ENCODE results near the gene OSTN. TPM values are rescaled to one million over a fixed set of nuclear protein-coding genes. Genes with fewer than 3 reads are reported as not detected.

OSTN gene
- polyA plus RNA-seq, 4 donors, result 0.01 TPM; not detected in 3

GRCh38 chr3:191216510-191216909 is 17.5 kb downstream of the OSTN start:
- Histone ChIP-seq H3K27me3 (ENCODE audit: control insufficient read depth in 3 of 3, insufficient read depth in 3 of 3, low read length in 3 of 3) (no peaks in the 10 kb centered on the region), H3K4me1 (ENCODE audit: control insufficient read depth in 3 of 3, insufficient read depth in 2 of 3, low read depth in 1 of 3, low read length in 2 of 3) (no peaks in the 10 kb centered on the region), H3K9me3 (ENCODE audit: control insufficient read depth in 2 of 2, insufficient read depth in 1 of 2, low read depth in 1 of 2, low read length in 1 of 2) (peaks cover 0 to 3% of the 10 kb centered on the region in 2 donors), H3K4me3 (ENCODE audit: low read depth in 1 of 3, low read length in 3 of 3) (no peak overlapping the region), H3K36me3 (ENCODE audit: control insufficient read depth in 3 of 3, insufficient read depth in 2 of 3, low read depth in 1 of 3, low read length in 3 of 3) (no peaks in the 10 kb centered on the region), H3K27ac (ENCODE audit: low read depth in 1 of 3, low read length in 2 of 3) (no peak overlapping the region)
- no peak for DNase-seq
- no peak for FAIRE-seq
- WGBS, 3 donors, result 26 to 55% (median 34%) methylated on average over 1 of the region's 1 CpG

DNA sequence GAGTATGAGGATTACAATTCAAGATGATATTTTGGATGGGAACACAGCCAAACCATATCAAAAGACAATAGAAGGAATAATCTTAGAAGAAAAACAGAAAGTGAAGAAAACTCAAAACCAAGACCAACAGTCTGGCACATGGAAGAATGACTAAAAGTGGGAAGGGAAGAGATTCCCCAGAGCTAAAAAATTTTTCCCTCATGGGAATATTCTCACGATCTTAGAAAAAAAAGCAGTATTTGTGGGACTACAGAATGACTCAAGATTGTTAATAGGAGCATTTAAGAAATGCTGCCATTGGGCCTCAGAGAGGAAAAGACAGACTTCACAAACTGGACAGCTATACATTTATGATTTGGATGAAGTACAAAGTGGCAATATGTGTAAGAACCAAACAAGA is 18.3 kb downstream of the OSTN start:
- H3K9me3 ChIP-seq (ENCODE audit: control insufficient read depth in 2 of 2, insufficient read depth in 1 of 2, low read depth in 1 of 2, low read length in 1 of 2), result peaks cover 0 to 3% of the 10 kb centered on the region in 2 donors
- DNase-seq (no peak), FAIRE-seq (no peak)
- no peaks in the 10 kb centered on the region for H3K27me3 ChIP-seq (ENCODE audit: control insufficient read depth in 3 of 3, insufficient read depth in 3 of 3, low read length in 3 of 3)
- H3K4me1 ChIP-seq (ENCODE audit: control insufficient read depth in 3 of 3, insufficient read depth in 2 of 3, low read depth in 1 of 3, low read length in 2 of 3), result no peaks in the 10 kb centered on the region
- H3K27ac ChIP-seq (ENCODE audit: low read depth in 1 of 3, low read length in 2 of 3), result no peak overlapping the region
- 71 to 88% (median 84%) methylated on average over 1 of the region's 1 CpG for WGBS, 3 donors
- H3K36me3 ChIP-seq (ENCODE audit: control insufficient read depth in 3 of 3, insufficient read depth in 2 of 3, low read depth in 1 of 3, low read length in 3 of 3), result no peaks in the 10 kb centered on the region
- no peak overlapping the region for H3K4me3 ChIP-seq (ENCODE audit: low read depth in 1 of 3, low read length in 3 of 3)

- Histone ChIP-seq H3K9me3 (ENCODE audit: control insufficient read depth in 2 of 2, insufficient read depth in 1 of 2, low read depth in 1 of 2, low read length in 1 of 2) (peaks cover 0 to 3% of the 10 kb centered on the region in 2 donors), H3K27me3 (ENCODE audit: control insufficient read depth in 3 of 3, insufficient read depth in 3 of 3, low read length in 3 of 3) (no peaks in the 10 kb centered on the region), H3K4me1 (ENCODE audit: control insufficient read depth in 3 of 3, insufficient read depth in 2 of 3, low read depth in 1 of 3, low read length in 2 of 3) (no peaks in the 10 kb centered on the region), H3K27ac (ENCODE audit: low read depth in 1 of 3, low read length in 2 of 3) (no peak overlapping the region), H3K36me3 (ENCODE audit: control insufficient read depth in 3 of 3, insufficient read depth in 2 of 3, low read depth in 1 of 3, low read length in 3 of 3) (no peaks in the 10 kb centered on the region), H3K4me3 (ENCODE audit: low read depth in 1 of 3, low read length in 3 of 3) (no peak overlapping the region)
- WGBS, 3 donors, result 73 to 84% (median 80%) methylated on average over 5 of the region's 5 CpGs
- no peak for DNase-seq
- FAIRE-seq, result no peak
These were observed 21.9 kb downstream of the OSTN start for GRCh38 chr3:191220908-191221307.

GRCh38 chr3:191221638-191222037 is 22.6 kb downstream of the OSTN start:
- Histone ChIP-seq H3K27me3 (ENCODE audit: control insufficient read depth in 3 of 3, insufficient read depth in 3 of 3, low read length in 3 of 3) (no peaks in the 10 kb centered on the region), H3K4me1 (ENCODE audit: control insufficient read depth in 3 of 3, insufficient read depth in 2 of 3, low read depth in 1 of 3, low read length in 2 of 3) (no peaks in the 10 kb centered on the region), H3K27ac (ENCODE audit: low read depth in 1 of 3, low read length in 2 of 3) (no peak overlapping the region), H3K36me3 (ENCODE audit: control insufficient read depth in 3 of 3, insufficient read depth in 2 of 3, low read depth in 1 of 3, low read length in 3 of 3) (no peaks in the 10 kb centered on the region), H3K4me3 (ENCODE audit: low read depth in 1 of 3, low read length in 3 of 3) (no peak overlapping the region), H3K9me3 (ENCODE audit: control insufficient read depth in 2 of 2, insufficient read depth in 1 of 2, low read depth in 1 of 2, low read length in 1 of 2) (no peaks in the 10 kb centered on the region)
- DNase-seq, result no peak
- FAIRE-seq, result no peak
- WGBS, 3 donors, result 92 to 97% (median 94%) methylated on average over 1 of the region's 1 CpG

- Histone ChIP-seq H3K4me3 (ENCODE audit: low read depth in 1 of 3, low read length in 3 of 3) (no peak overlapping the region), H3K9me3 (ENCODE audit: control insufficient read depth in 2 of 2, insufficient read depth in 1 of 2, low read depth in 1 of 2, low read length in 1 of 2) (no peaks in the 10 kb centered on the region), H3K4me1 (ENCODE audit: control insufficient read depth in 3 of 3, insufficient read depth in 2 of 3, low read depth in 1 of 3, low read length in 2 of 3) (no peaks in the 10 kb centered on the region), H3K36me3 (ENCODE audit: control insufficient read depth in 3 of 3, insufficient read depth in 2 of 3, low read depth in 1 of 3, low read length in 3 of 3) (no peaks in the 10 kb centered on the region), H3K27me3 (ENCODE audit: control insufficient read depth in 3 of 3, insufficient read depth in 3 of 3, low read length in 3 of 3) (no peaks in the 10 kb centered on the region), H3K27ac (ENCODE audit: low read depth in 1 of 3, low read length in 2 of 3) (no peak overlapping the region)
- FAIRE-seq (no peak), DNase-seq (no peak)
- 48 to 69% (median 51%) methylated on average over 5 of the region's 5 CpGs for whole genome bisulfite sequencing, 3 donors
These were observed 28.5 kb downstream of the OSTN start for GRCh38 chr3:191227541-191227940.

DNA sequence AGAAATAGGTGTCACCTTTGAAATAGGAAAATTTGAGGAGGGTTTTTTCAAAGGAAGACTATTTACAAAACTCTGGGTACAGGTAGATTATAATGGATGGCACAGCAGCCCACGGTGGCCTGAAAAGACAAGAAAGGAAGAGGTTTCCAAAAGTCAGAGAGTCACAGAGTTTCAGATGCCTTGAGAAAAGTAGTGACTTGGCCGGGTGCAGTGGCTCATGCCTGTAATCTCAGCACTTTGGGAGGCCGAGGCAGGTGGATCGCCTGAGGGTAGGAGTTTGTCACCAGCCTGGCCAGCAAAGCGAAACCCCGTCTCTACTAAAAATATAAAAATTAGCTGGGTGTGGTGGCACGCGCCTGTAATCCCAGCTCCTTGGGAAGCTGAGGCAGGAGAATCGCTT is 35.2 kb downstream of the OSTN start:
- Histone ChIP-seq H3K9me3 (ENCODE audit: control insufficient read depth in 2 of 2, insufficient read depth in 1 of 2, low read depth in 1 of 2, low read length in 1 of 2) (no peaks in the 10 kb centered on the region), H3K27me3 (ENCODE audit: control insufficient read depth in 3 of 3, insufficient read depth in 3 of 3, low read length in 3 of 3) (no peaks in the 10 kb centered on the region), H3K27ac (ENCODE audit: low read depth in 1 of 3, low read length in 2 of 3) (no peak overlapping the region), H3K4me3 (ENCODE audit: low read depth in 1 of 3, low read length in 3 of 3) (no peak overlapping the region), H3K36me3 (ENCODE audit: control insufficient read depth in 3 of 3, insufficient read depth in 2 of 3, low read depth in 1 of 3, low read length in 3 of 3) (no peaks in the 10 kb centered on the region), H3K4me1 (ENCODE audit: control insufficient read depth in 3 of 3, insufficient read depth in 2 of 3, low read depth in 1 of 3, low read length in 2 of 3) (no peaks in the 10 kb centered on the region)
- DNase-seq (no peak), FAIRE-seq (no peak)
- 88 to 95% (median 91%) methylated on average over 9 of the region's 9 CpGs for WGBS, 3 donors

DNA sequence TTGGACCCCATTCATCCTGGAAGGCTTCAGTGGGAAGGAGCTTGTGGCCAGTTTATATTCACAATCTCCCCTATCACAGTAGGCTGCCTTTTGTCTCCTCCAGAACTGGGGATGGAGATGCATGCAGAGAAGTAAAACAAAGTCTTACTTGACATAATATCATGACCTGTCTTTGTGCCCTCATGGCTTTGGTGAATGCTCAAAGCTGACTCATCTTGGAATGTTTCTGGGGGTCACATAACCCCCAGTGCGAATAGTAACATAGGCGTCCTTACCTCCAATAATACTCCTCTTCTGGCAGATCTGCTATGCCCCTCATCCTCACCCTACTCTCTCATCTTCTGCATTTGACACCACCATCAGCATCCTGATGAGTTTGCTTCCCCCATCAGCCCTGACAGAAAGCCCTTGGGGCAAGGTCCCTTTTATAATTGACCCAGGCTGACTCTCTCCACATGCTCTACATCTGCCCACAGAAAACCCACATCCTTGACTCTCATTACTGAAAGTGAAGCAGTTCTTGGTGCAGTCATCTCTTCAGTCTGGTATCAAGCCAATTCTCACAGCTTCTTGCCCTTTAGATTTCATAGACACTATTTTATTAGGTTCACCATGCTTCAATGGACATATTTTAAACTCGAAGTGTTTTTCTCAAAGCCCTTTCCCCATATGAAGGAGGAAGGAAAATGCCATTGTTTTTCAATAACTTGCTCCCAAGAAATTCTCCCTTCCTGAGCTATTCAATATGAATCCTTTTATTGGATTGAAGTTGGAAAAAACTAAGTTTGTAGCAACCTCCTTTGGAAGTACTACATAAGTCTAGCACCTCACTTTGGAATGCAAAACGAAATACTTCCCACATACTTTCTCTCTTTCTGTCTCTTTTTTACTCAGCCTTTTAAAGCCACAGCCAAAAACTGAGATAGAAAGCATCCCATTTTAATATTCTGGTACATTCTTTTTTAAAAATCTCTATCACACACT is 36.6 kb downstream of the OSTN start:
- Histone ChIP-seq H3K4me3 (ENCODE audit: low read depth in 1 of 3, low read length in 3 of 3) (no peak overlapping the region), H3K27ac (ENCODE audit: low read depth in 1 of 3, low read length in 2 of 3) (no peak overlapping the region), H3K4me1 (ENCODE audit: control insufficient read depth in 3 of 3, insufficient read depth in 2 of 3, low read depth in 1 of 3, low read length in 2 of 3) (no peaks in the 10 kb centered on the region), H3K27me3 (ENCODE audit: control insufficient read depth in 3 of 3, insufficient read depth in 3 of 3, low read length in 3 of 3) (no peaks in the 10 kb centered on the region), H3K9me3 (ENCODE audit: control insufficient read depth in 2 of 2, insufficient read depth in 1 of 2, low read depth in 1 of 2, low read length in 1 of 2) (no peaks in the 10 kb centered on the region), H3K36me3 (ENCODE audit: control insufficient read depth in 3 of 3, insufficient read depth in 2 of 3, low read depth in 1 of 3, low read length in 3 of 3) (no peaks in the 10 kb centered on the region)
- no peak for FAIRE-seq
- no peak for DNase-seq
- 50 to 76% (median 76%) methylated on average over 4 of the region's 4 CpGs for WGBS, 3 donors

DNA sequence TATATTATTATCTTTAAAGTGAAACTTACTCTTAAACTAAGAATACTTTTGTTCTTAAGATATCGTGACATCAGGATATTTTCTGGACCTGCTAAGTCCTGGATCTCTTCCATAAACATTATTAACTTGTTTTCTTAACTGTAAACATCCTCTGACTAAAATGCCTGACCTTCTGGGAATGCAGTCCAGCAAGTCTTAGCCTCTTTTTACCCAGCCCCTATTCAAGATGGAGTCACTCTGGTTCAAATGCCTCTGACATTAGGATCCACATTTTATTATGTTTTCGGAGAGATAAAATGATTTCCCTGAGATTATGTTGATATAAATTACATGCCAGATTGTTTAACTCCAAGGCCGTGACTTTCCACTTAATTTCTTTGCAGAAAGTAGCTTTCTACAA is 37.6 kb downstream of the OSTN start:
- no peak overlapping the region for H3K27ac ChIP-seq (ENCODE audit: low read depth in 1 of 3, low read length in 2 of 3)
- H3K27me3 ChIP-seq (ENCODE audit: control insufficient read depth in 3 of 3, insufficient read depth in 3 of 3, low read length in 3 of 3), result no peaks in the 10 kb centered on the region
- no peaks in the 10 kb centered on the region for H3K36me3 ChIP-seq (ENCODE audit: control insufficient read depth in 3 of 3, insufficient read depth in 2 of 3, low read depth in 1 of 3, low read length in 3 of 3)
- WGBS, 3 donors, result 72 to 73% (median 73%) methylated on average over 3 of the region's 3 CpGs
- H3K9me3 ChIP-seq (ENCODE audit: control insufficient read depth in 2 of 2, insufficient read depth in 1 of 2, low read depth in 1 of 2, low read length in 1 of 2), result no peaks in the 10 kb centered on the region
- FAIRE-seq (no peak), DNase-seq (no peak)
- H3K4me3 ChIP-seq (ENCODE audit: low read depth in 1 of 3, low read length in 3 of 3), result no peak overlapping the region
- no peaks in the 10 kb centered on the region for H3K4me1 ChIP-seq (ENCODE audit: control insufficient read depth in 3 of 3, insufficient read depth in 2 of 3, low read depth in 1 of 3, low read length in 2 of 3)
